Aorta (tissue), 5 donors: ENCODE data around the gene SORL1. TPM values are rescaled to one million over a fixed set of nuclear protein-coding genes. Genes with fewer than 3 reads are reported as not detected.

Source experiments
- ATAC-seq: fragments of 200-7000 bp; cut with Tn5 transposase; one replicate; pipeline ENCODE4 v1.9.1; 2022; ENCODE audit warnings: moderate library complexity; ENCODE audit not compliant: low FRiP score
- DNase-seq, 2 donors: peaks; one replicate each; pipeline ENCODE4 v3.0.0-alpha.2; 2020
- H3K27ac ChIP-seq, 2 donors: one replicate each; pipeline ENCODE4 v1.5.1; 2013; ENCODE audit warnings: low read length in 2 of 2, mild to moderate bottlenecking in 2 of 2, moderate library complexity in 2 of 2, control low read depth in 1 of 2, inconsistent platforms in 1 of 2, low read depth in 1 of 2
- H3K27me3 ChIP-seq, 2 donors: one replicate each; pipeline ENCODE4 v1.6.1; 2013; ENCODE audit warnings: control low read depth in 1 of 2, low read length in 1 of 2, mild to moderate bottlenecking in 1 of 2, moderate library complexity in 1 of 2; ENCODE audit not compliant: insufficient read depth in 2 of 2, control insufficient read depth in 1 of 2
- H3K36me3 ChIP-seq, 2 donors: one replicate each; pipeline ENCODE4 v1.6.1; 2013; ENCODE audit warnings: control low read depth in 1 of 2, low read length in 1 of 2, mild to moderate bottlenecking in 1 of 2; ENCODE audit not compliant: insufficient read depth in 2 of 2, control insufficient read depth in 1 of 2
- H3K4me1 ChIP-seq, 2 donors: one replicate each; pipeline ENCODE4 v1.6.1; 2013; ENCODE audit warnings: low read length in 2 of 2, control low read depth in 1 of 2, mild to moderate bottlenecking in 1 of 2, moderate library complexity in 1 of 2; ENCODE audit not compliant: insufficient read depth in 2 of 2, control insufficient read depth in 1 of 2
- H3K4me3 ChIP-seq, 2 donors: one replicate each; pipeline ENCODE4 v1.5.1; 2013; ENCODE audit warnings: low read length in 2 of 2, control low read depth in 1 of 2, mild to moderate bottlenecking in 1 of 2
- H3K9me3 ChIP-seq: one replicate; pipeline ENCODE4 v1.6.1; 2013; ENCODE audit warnings: mild to moderate bottlenecking, low read length; ENCODE audit not compliant: control insufficient read depth
- whole genome bisulfite sequencing, 2 donors: extraction: QIAGEN DNeasy Blood & Tissue Kit; methylation state at CpG; one replicate each; pipeline ENCODE4 v1.1.7; 2013; 5-methylcytosine and 5-hydroxymethylcytosine counted together
- intact Hi-C, 2 donors: fragments of 100-400 bp; cut with DNase I; formaldehyde crosslinking; loops; one replicate each; pipeline versions ENCODE4 v1.14.2 to v1.15.0; 2022
- polyA plus RNA-seq, 2 donors: library from polyadenylated mRNA; stranded (reverse); fragments of 200-250 nt; gene quantifications; one replicate each; pipeline ENCODE4 v1.2.3, GENCODE V29; 2013
- total RNA-seq, 2 donors: library from RNA; stranded (reverse); fragmentation: NEBNext Ultra II Directional; extraction: Animal tissue kit (Norgen Biotek cat#: 25700); gene quantifications; one replicate each; pipeline ENCODE4 v1.2.1, GENCODE V29; 2021
- donor health status: healthy with polysubstance abuse.
- donor health status: Bipolar disorder and iron deficiency.
- donor health status: DM: no; HTN: no; CAD: no.
- donor health status: DM: no; HTN: no; CAD: no.
- donor health status: DM: yes; HTN: yes; CAD: no.

The SORL1 gene
- total and polyA plus RNA-seq, 4 donors = 0.79 to 37.2 (median 18.3) TPM

DNA sequence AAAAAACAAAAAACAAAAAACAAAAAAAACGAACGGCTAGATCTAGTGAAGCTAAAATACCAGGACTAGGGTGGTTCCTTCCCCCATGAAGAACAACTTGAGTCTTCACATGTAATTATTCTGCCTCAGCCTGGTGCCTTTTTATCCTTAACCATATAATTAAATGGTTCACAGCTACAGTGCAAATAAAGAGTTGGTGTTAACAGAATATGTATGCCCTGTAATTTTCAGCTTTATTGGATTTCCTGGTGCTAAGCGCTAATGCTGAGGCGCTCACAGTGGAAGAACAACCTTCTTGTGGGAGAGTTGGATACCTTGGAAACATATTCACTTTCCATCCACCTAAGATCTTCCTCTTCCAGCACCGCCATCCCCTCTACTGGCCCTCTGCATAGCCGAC lies 159.1 kb downstream of the SORL1 start:
- no peak for DNase-seq
- ATAC-seq = no peak
- intact Hi-C loops = no loop called here
- Histone ChIP-seq H3K4me1 (no peaks in the 10 kb centered on the region), H3K27ac (no peak overlapping the region), H3K4me3 (no peak overlapping the region), H3K36me3 (peaks cover 7% of the 10 kb centered on the region in 2 donors), H3K9me3 (no peaks in the 10 kb centered on the region), H3K27me3 (no peaks in the 10 kb centered on the region)
- 92 to 96% methylated on average over 6 of the region's 6 CpGs for WGBS, 2 donors

DNA sequence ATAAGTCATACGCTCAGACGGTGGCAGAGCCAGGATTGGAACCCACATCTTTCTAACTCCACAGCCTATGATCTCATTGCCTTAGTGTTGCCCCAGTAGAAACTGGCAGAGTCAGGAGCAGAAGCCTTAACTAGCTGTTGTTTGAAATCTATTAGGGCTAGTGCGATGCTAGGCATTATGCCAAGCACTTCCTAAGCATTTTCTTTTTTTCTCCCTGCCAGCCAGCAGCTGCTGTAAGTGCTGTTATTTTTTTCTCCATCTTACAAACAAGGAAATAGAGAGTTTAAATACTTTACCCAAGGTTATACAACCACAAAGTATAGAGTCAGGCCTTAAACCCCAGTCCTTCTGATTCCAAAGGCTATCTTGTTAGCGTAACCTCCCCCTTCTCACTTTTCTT lies 161.6 kb downstream of the SORL1 start:
- intact Hi-C loops = no loop called here
- DNase-seq (no peak), ATAC-seq (no peak)
- Histone ChIP-seq H3K4me3 (no peak overlapping the region), H3K36me3 (peaks cover 3 to 7% of the 10 kb centered on the region in 2 donors), H3K9me3 (no peaks in the 10 kb centered on the region), H3K27ac (no peak overlapping the region), H3K4me1 (no peaks in the 10 kb centered on the region), H3K27me3 (no peaks in the 10 kb centered on the region)
- 66 to 71% methylated on average over 4 of the region's 4 CpGs for WGBS, 2 donors

DNA sequence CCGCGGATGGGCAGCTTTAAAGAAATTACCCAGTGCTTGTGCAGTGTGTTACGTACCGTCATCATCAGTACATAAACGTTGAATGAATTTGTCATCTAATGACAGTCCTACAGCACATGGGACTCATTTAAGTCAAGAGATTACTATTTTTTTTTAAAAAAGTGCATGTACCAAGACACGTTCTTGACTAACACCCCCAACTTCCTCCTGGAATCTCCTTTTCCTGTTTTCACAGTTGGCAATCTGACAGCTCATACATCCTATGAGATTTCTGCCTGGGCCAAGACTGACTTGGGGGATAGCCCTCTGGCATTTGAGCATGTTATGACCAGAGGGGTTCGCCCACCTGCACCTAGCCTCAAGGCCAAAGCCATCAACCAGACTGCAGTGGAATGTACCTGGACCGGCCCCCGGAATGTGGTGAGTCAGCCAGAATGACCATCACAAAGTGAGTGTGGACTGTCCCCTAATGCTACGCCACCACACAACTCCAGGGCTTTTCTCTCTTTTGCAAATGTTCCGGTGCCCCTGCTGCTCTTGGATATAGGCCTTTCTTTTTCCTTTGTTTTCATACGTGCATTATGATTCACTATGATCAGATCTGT lies 162.6 kb downstream of the SORL1 start:
- ATAC-seq = no peak
- no peak for DNase-seq
- Histone ChIP-seq H3K27me3 (no peaks in the 10 kb centered on the region), H3K4me3 (no peak overlapping the region), H3K36me3 (peaks cover 3 to 7% of the 10 kb centered on the region in 2 donors), H3K4me1 (no peaks in the 10 kb centered on the region), H3K27ac (no peak overlapping the region), H3K9me3 (no peaks in the 10 kb centered on the region)
- WGBS, 2 donors = 86 to 89% methylated on average over 12 of the region's 12 CpGs
- intact Hi-C loops = no loop called here

DNA sequence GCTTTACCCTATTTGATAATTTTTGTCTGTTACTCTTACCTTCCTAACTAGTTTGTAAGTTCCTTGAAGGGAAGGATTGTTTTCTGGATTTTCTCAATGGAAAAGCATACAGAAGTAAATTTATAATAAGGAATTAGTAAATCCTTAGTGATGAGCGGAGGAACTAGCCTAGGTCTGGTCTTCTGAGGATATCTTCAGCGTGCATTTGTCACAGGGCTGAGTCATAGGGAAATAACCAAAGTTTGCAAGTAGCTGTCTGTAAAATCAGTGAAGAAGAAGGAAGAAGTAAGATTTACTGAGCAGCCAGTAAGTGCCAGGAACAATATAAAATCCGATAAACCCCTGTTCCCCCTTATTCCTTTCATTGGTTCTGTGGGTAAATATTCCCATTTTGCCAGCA lies 163.4 kb downstream of the SORL1 start:
- ATAC-seq (no peak), DNase-seq (no peak)
- intact Hi-C loops = no loop called here
- Histone ChIP-seq H3K27ac (no peak overlapping the region), H3K36me3 (peaks cover 3 to 7% of the 10 kb centered on the region in 2 donors), H3K27me3 (no peaks in the 10 kb centered on the region), H3K4me3 (no peak overlapping the region), H3K9me3 (no peaks in the 10 kb centered on the region), H3K4me1 (no peaks in the 10 kb centered on the region)
- 82% methylated on average over 3 of the region's 3 CpGs for WGBS, 2 donors

DNA sequence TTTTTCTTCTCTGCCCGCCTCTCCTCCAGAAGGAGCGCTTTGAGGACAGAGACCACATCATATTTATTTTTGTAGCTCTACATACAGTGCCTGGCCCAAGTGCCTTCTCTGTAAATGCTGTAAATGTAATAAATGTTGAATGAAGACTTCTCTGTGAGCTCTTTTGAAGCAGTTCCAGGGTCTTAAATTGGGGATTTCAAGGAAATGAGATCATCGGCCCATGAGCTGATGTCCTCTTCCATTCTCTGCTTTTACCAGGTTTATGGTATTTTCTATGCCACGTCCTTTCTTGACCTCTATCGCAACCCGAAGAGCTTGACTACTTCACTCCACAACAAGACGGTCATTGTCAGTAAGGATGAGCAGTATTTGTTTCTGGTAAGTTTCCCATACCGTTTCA lies 166.4 kb downstream of the SORL1 start:
- peaks cover 4% of the 10 kb centered on the region in 2 donors for H3K36me3 ChIP-seq
- WGBS, 2 donors = 93 to 94% methylated on average over 8 of the region's 8 CpGs
- no peaks in the 10 kb centered on the region for H3K9me3 ChIP-seq

DNA sequence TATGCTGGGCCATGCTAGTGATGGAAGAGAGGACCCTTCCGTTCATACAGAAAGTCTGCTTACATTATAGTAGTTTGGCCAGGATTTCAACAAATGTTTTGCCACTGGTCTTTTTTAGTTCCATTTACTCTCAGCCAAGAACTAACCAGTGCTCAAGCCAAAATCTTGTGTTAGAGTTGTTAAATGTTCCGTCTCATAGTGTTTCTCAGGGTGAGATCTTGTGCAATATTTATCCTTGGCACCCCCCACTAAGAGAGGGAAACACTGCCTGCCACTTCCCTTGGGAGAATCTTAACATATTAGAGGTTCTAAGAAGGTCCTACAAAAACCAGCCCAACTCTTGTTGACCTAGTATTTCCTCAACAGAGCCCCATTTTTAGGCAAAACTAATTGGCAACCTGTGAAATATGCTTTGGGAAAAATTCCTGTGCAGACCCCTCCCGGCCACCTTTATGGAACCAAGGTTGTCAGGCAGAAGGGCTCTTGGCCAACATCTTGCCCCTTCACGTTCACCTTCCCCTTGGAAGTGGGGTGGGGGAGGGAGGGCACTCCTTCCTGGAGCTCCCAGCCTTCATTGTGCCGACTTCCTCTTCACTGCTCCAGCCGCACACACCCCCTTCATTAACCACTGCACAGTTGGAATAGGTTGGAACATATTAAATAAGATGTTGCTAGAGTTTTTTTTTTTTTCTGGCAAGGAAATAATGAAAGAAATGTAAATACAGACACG lies 173.8 kb downstream of the SORL1 start:
- Histone ChIP-seq H3K9me3 (no peaks in the 10 kb centered on the region), H3K4me1 (peaks cover 0 to 2% of the 10 kb centered on the region in 2 donors), H3K4me3 (no peak overlapping the region), H3K36me3 (peaks cover 0 to 2% of the 10 kb centered on the region in 2 donors), H3K27ac (no peak overlapping the region), H3K27me3 (no peaks in the 10 kb centered on the region)
- ATAC-seq (peak; percentile 88), DNase-seq (no peak)
- 23 to 32% methylated on average over 7 of the region's 7 CpGs for WGBS, 2 donors
- intact Hi-C loops = no loop called here

More for the DNA sequence above, 166.4 kb downstream of the SORL1 start:
- no peak for DNase-seq
- intact Hi-C loops = no loop called here
- H3K27me3 ChIP-seq = no peaks in the 10 kb centered on the region
- no peak overlapping the region for H3K27ac ChIP-seq
- no peak overlapping the region for H3K4me3 ChIP-seq
- ATAC-seq = no peak
- H3K4me1 ChIP-seq = no peaks in the 10 kb centered on the region

DNA sequence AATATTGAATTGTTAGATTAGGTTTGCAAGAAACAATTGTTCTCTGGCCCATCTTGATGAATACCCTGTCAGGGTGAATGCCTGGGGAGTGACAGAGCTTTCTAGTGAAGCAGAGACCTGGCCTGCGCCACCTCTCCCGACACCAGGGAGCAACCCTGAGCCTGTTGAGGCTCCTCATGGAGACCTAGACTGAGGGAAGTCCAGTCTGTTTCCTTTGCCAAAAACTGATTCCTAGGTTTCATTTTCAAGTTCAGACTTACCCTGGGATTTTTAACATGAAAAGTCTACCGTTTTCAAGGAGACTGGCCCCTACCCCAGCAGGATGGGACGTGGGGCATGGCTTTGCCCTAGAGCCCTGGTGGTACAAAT lies 174.4 kb downstream of the SORL1 start:
- WGBS, 2 donors = 57 to 64% methylated on average over 4 of the region's 4 CpGs
- H3K36me3 ChIP-seq = no peaks in the 10 kb centered on the region
- H3K27ac ChIP-seq = no peak overlapping the region
- no peak for DNase-seq
- no peak for ATAC-seq
- H3K27me3 ChIP-seq = no peaks in the 10 kb centered on the region
- no peak overlapping the region for H3K4me3 ChIP-seq
- intact Hi-C loops = no loop called here
- H3K9me3 ChIP-seq = no peaks in the 10 kb centered on the region
- peaks cover 0 to 2% of the 10 kb centered on the region in 2 donors for H3K4me1 ChIP-seq

DNA sequence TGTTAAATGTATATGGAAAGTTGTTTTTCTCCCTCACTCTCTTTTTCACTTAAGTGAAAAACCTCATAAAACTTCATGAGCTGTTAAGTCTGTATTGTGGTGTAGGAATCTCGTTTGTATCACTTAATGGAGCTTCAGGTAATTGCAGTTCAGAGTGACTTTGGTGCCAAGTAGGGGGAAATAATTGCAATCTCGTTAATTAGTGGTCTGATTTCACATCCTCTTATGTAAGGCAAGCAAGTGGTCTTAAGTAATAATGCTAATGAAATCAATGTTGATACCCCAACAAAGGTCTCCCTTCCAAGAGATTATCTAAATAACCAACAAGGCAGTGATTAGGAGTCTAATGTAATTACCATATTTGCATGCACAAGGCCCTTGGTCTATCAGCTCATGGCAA lies 174.9 kb downstream of the SORL1 start:
- Histone ChIP-seq H3K36me3 (no peaks in the 10 kb centered on the region), H3K4me1 (peaks cover 0 to 2% of the 10 kb centered on the region in 2 donors), H3K27me3 (no peaks in the 10 kb centered on the region), H3K4me3 (no peak overlapping the region), H3K27ac (no peak overlapping the region), H3K9me3 (no peaks in the 10 kb centered on the region)
- intact Hi-C loops = no loop called here
- no peak for ATAC-seq
- no peak for DNase-seq
- 86 to 90% methylated on average over 2 of the region's 2 CpGs for WGBS, 2 donors

DNA sequence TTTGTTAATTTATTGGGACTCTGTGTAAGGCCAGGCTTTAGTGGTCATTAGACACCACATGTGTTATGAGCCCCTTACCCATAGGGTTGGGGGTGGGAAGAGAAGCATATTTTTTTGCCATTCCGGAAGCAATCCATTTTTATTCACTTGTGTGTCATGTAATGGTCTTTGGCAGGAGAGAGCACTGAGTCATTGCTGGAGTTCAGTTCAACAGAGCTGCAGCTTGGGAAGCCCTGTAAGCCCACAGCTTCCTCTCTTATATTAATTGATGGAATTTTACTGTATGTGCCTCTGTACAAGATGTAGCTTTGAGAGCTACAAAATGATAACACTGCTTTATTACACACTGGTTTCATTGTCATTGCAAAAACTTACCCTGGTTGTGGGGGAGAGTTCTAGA lies 177.9 kb downstream of the SORL1 start:
- no peak overlapping the region for H3K4me3 ChIP-seq
- no peaks in the 10 kb centered on the region for H3K36me3 ChIP-seq
- peak; percentile 60 for ATAC-seq
- H3K4me1 ChIP-seq = peaks cover 0 to 2% of the 10 kb centered on the region in 2 donors
- WGBS, 2 donors = 1 to 5% methylated on average over 1 of the region's 1 CpG
- no peaks in the 10 kb centered on the region for H3K9me3 ChIP-seq
- H3K27me3 ChIP-seq = no peaks in the 10 kb centered on the region
- intact Hi-C loops = no loop called here
- no peak for DNase-seq
- no peak overlapping the region for H3K27ac ChIP-seq
